Panc1 (cell line): Measurements from ENCODE around the gene SDR39U1.

Experiments
- CTCF ChIP-seq: fragments of 450-650 bp; IDR thresholded peaks from 2 replicates; pipeline ENCODE4 v1.5.1; 2017; ENCODE audit warnings: mild to moderate bottlenecking
- POLR2AphosphoS5 ChIP-seq: IDR thresholded peaks from 2 replicates; pipeline ENCODE4 v1.6.1; 2012; ENCODE audit warnings: mild to moderate bottlenecking, low read depth, low read length, moderate library complexity
- SIN3A ChIP-seq: IDR thresholded peaks from 2 replicates; pipeline ENCODE4 v1.6.1; 2012; ENCODE audit warnings: low read depth, mild to moderate bottlenecking, low read length, moderate library complexity, borderline replicate concordance; ENCODE audit not compliant: insufficient read depth

- TF ChIP-seq CTCF (no peak), SIN3A (no peak), POLR2AphosphoS5 (no peak)
Observed at GRCh38 chr14:24465368-24465767, 22.8 kb upstream of the SDR39U1 start.
